Ammon's horn (tissue), 1 donor: ENCODE results near the gene CENPW.

Source experiments
- DNase-seq: peaks from one replicate; pipeline ENCODE4 v3.0.0-alpha.2; 2016; ENCODE audit warnings: low spot score

Gene CENPW

GRCh38 chr6:126339796-126340609, at the start of gene CENPW:
TSS of gene CENPW (plus strand) at chr6:126340115. CDS start at chr6:126340274, 159 bp downstream.
- peak; percentile 78 for DNase-seq

GRCh38 chr6:126293891-126294524, 45.9 kb upstream of the CENPW start:
- peak; percentile 29 for DNase-seq

GRCh38 chr6:126300126-126300525, 39.8 kb upstream of the CENPW start:
- DNase-seq, result no peak

- DNase-seq, result no peak
Measured at GRCh38 chr6:126300735-126301134, 39.2 kb upstream of the CENPW start.

GRCh38 chr6:126302191-126302590, 37.7 kb upstream of the CENPW start:
- no peak for DNase-seq

- DNase-seq, result no peak
Measured at GRCh38 chr6:126307849-126308248, 32.1 kb upstream of the CENPW start.

GRCh38 chr6:126308362-126308761, 31.6 kb upstream of the CENPW start:
- no peak for DNase-seq

GRCh38 chr6:126312013-126312665, 27.8 kb upstream of the CENPW start:
- DNase-seq, result no peak

- no peak for DNase-seq
Measured at GRCh38 chr6:126313941-126314340, 26.0 kb upstream of the CENPW start.

GRCh38 chr6:126318797-126319196, 21.1 kb upstream of the CENPW start:
- no peak for DNase-seq

- no peak for DNase-seq
Measured at GRCh38 chr6:126333729-126334128, 6.2 kb upstream of the CENPW start.

GRCh38 chr6:126335210-126335609, 4.7 kb upstream of the CENPW start:
- no peak for DNase-seq

GRCh38 chr6:126337323-126337722, 2.6 kb upstream of the CENPW start:
- DNase-seq, result peak; percentile 84

- DNase-seq, result no peak
Measured at GRCh38 chr6:126341126-126341525, 1.2 kb downstream of the CENPW start.

- no peak for DNase-seq
Measured at GRCh38 chr6:126344181-126344580, 4.3 kb downstream of the CENPW start.

- no peak for DNase-seq
Measured at GRCh38 chr6:126351960-126352359, 12.0 kb downstream of the CENPW start.

- no peak for DNase-seq
Measured at GRCh38 chr6:126352514-126352913, 12.6 kb downstream of the CENPW start.

- no peak for DNase-seq
Measured at GRCh38 chr6:126356526-126356925, 16.6 kb downstream of the CENPW start.

- DNase-seq, result no peak
Measured at GRCh38 chr6:126359936-126360537, 20.1 kb downstream of the CENPW start.

- DNase-seq, result no peak
Measured at GRCh38 chr6:126361832-126362440, 22.0 kb downstream of the CENPW start.

- DNase-seq, result no peak
Measured at GRCh38 chr6:126367849-126368248, 27.9 kb downstream of the CENPW start.

- DNase-seq, result no peak
Measured at GRCh38 chr6:126372626-126373025, 32.7 kb downstream of the CENPW start.
